BJ (cell line): ENCODE results near the gene MED19. TPM values are rescaled to one million over a fixed set of nuclear protein-coding genes. Genes with fewer than 3 reads are reported as not detected.

ENCODE experiments used
- CTCF ChIA-PET: fragments of 350-600 bp; formaldehyde crosslinking; extraction: SDS; loops from one replicate; lab custom pipeline; 2021; ENCODE audit warnings: antibody characterized with exemption, inconsistent platforms; lab: Yijun Ruan, JAX
- POLR2A ChIA-PET: fragments of 300-600 bp; sonication (Branson Sonifier 250); formaldehyde crosslinking; extraction: SDS; loops from one replicate; lab custom pipeline; 2021; ENCODE audit warnings: antibody characterized with exemption; lab: Charles Lee
- DNase-seq: peaks from one replicate; pipeline ENCODE4 v3.0.0-alpha.2; 2011; ENCODE audit warnings: low read depth
- H3K27me3 ChIP-seq: 2 replicates; pipeline ENCODE4 v1.6.0; 2011; ENCODE audit warnings: low read length; ENCODE audit not compliant: control insufficient read depth, insufficient read depth
- H3K36me3 ChIP-seq: 2 replicates; pipeline ENCODE4 v1.5.1; 2011; ENCODE audit warnings: low read length; ENCODE audit not compliant: control insufficient read depth, insufficient read depth
- H3K4me3 ChIP-seq: 2 replicates; pipeline ENCODE4 v1.5.1; 2011; ENCODE audit warnings: low read depth, mild to moderate bottlenecking, control low read depth, low read length
- polyA plus RNA-seq: library from polyadenylated mRNA; depleted of rRNA; stranded (reverse); fragments of >200 nt; gene quantifications from 2 replicates; pipeline ENCODE4 v1.2.3, GENCODE V29; 2011
- TF ChIP-seq, protein P1 (sequence below): IDR thresholded peaks from 2 replicates; pipeline ENCODE4 v1.5.1; 2011; ENCODE audit warnings: low read depth, mild to moderate bottlenecking, control low read depth, inconsistent platforms, low read length, moderate library complexity; ENCODE audit not compliant: insufficient read depth

The MED19 gene
- polyA plus RNA-seq, 1 experiment, result 28.4 TPM

DNA sequence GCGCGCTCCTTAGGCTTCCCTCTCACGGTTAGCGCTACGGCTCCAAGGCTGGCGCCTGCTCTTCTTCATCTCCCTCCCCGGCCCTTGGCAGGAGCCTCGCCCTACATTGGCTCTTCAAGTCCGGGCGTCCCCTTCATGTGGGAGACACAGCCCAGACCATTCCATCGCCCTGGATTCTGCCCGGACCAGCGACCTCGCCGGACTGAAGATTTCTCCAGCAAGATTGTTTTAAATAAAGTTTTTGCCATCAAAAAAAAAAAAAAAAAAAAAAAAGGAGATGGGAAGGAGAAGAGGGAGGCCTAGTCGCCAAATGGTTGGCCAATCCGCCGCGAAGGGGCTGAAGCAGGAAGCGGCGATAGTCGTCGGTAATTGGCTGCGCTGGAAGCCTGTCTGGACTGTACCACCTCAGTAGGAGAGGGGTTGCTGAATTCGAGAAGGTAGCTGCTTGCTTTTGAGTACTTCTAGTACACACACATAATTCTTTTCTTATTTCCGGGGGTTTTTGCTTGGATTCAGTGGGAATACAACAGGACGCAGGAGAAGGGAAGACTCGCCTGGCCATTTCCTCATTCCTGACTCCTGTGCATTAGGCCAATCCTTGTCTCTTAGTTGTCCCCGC lies 44.8 kb downstream of the MED19 start:
- TF ChIP-seq, protein P1, sequence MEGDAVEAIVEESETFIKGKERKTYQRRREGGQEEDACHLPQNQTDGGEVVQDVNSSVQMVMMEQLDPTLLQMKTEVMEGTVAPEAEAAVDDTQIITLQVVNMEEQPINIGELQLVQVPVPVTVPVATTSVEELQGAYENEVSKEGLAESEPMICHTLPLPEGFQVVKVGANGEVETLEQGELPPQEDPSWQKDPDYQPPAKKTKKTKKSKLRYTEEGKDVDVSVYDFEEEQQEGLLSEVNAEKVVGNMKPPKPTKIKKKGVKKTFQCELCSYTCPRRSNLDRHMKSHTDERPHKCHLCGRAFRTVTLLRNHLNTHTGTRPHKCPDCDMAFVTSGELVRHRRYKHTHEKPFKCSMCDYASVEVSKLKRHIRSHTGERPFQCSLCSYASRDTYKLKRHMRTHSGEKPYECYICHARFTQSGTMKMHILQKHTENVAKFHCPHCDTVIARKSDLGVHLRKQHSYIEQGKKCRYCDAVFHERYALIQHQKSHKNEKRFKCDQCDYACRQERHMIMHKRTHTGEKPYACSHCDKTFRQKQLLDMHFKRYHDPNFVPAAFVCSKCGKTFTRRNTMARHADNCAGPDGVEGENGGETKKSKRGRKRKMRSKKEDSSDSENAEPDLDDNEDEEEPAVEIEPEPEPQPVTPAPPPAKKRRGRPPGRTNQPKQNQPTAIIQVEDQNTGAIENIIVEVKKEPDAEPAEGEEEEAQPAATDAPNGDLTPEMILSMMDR, result no peak
- CTCF ChIA-PET, result interaction anchor here (0.7 to 3.0 kb wide), 4 partner anchors 9 to 321 kb away, joined by 3 to 8 read pairs (median 4); no protein-coding TSS in a partner anchor
- POLR2A ChIA-PET, result no interaction called here
- Histone ChIP-seq H3K27me3 (no peaks in the 10 kb centered on the region), H3K4me3 (peak overlapping the region; percentile 83), H3K36me3 (no peaks in the 10 kb centered on the region)
- peak; percentile 83 for DNase-seq

DNA sequence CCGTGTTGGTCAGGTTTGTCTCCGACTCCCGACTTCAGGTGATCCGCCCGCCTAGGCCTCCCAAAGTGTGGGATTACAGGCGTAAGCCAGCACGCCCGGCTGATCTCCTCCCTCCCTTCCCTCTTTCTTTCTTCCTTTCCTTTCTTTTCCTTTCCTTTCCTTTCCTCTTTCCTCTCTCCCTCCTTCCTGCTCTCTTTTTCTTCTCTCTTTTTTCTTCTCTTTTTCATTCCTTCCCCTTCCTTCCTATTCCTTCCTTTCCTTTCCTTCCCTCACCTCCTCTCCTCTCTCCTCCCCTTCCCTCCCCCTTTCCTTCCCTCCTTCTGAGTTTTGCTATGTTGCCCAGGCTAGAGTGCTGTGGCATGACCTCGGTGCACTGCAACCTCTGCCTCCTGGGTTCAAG lies 48.0 kb downstream of the MED19 start:
- TF ChIP-seq, protein P1, result no peak
- H3K4me3 ChIP-seq, result no peak overlapping the region
- CTCF ChIA-PET, result interaction anchor here (1.2 kb wide), 1 partner anchor 20 kb away, joined by 4 read pairs; no protein-coding TSS in a partner anchor
- no peaks in the 10 kb centered on the region for H3K27me3 ChIP-seq
- POLR2A ChIA-PET, result no interaction called here
- DNase-seq, result no peak
- H3K36me3 ChIP-seq, result peaks cover 14% of the 10 kb centered on the region

- POLR2A ChIA-PET, result no interaction called here
- peaks cover 14% of the 10 kb centered on the region for H3K36me3 ChIP-seq
- no peaks in the 10 kb centered on the region for H3K27me3 ChIP-seq
- CTCF ChIA-PET, result interaction anchor here (0.7 kb wide), 1 partner anchor 40 kb away, joined by 3 read pairs; no protein-coding TSS in a partner anchor
- TF ChIP-seq, protein P1, result no peak
- DNase-seq, result no peak
- H3K4me3 ChIP-seq, result no peak overlapping the region
These were observed 49.1 kb downstream of the MED19 start for GRCh38 chr11:57662893-57663292.

DNA sequence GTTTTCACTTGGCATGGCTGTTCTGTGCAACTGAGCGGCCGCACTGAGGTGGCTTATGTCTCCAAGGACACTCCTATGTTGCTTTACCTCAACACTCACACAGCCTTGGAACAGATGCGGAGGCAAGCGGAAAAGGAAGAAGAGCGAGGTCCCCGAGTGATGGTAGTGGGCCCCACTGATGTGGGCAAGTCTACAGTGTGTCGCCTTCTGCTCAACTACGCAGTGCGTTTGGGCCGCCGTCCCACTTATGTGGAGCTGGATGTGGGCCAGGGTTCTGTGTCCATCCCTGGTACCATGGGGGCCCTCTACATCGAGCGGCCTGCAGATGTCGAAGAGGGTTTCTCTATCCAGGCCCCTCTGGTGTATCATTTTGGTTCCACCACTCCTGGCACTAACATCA lies 52.3 kb downstream of the MED19 start:
- POLR2A ChIA-PET, result no interaction called here
- CTCF ChIA-PET, result interaction anchor here (1.0 to 1.6 kb wide), 2 partner anchors 16 to 51 kb away, joined by 3 to 4 read pairs; no protein-coding TSS in a partner anchor
- no peak for DNase-seq
- Histone ChIP-seq H3K27me3 (no peaks in the 10 kb centered on the region), H3K36me3 (peaks cover 14% of the 10 kb centered on the region), H3K4me3 (no peak overlapping the region)
- TF ChIP-seq, protein P1, result no peak

DNA sequence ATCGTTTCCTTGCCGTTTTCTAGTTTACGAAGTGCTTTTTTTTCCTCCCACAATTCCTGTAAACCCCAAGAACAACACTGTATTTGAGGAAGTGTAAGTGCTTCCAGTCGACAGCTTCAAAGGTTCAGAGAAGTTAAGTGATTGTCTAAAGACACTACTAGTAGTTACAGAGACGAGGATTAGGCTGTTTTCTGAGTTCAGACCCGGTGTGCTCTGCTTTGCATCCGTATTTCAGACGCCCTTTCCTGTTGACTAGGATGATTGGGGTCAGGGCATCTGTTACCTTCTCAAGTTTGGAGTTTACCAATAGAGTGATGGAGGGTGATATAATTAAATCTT lies 54.0 kb downstream of the MED19 start:
- ChIA-PET POLR2A (interaction anchor here (0.6 kb wide), 1 partner anchor 71 kb away, joined by 6 read pairs; no protein-coding TSS in a partner anchor), CTCF (interaction anchor here (0.9 to 4.0 kb wide), 4 partner anchors 9 to 165 kb away, joined by 3 to 12 read pairs (median 4); no protein-coding TSS in a partner anchor)
- TF ChIP-seq, protein P1, result no peak
- no peaks in the 10 kb centered on the region for H3K27me3 ChIP-seq
- H3K4me3 ChIP-seq, result peak overlapping the region; percentile 85
- H3K36me3 ChIP-seq, result peaks cover 14% of the 10 kb centered on the region
- DNase-seq, result no peak
